T-helper 2 cell (primary cell): Measurements from ENCODE around the gene COL10A1.
"Not testable (repeated sequence)": the region's sequence is repeated elsewhere in the genome, so short reads cannot be mapped to it uniquely, and the experiment has no call there.

Source experiments
- DNase-seq, 5 experiments: peaks; one replicate each; pipeline versions ENCODE4 v3.0.0 to v3.0.0-alpha.2; 2012 to 2022

The COL10A1 gene

GRCh38 chr6:116120430-116120829 is 5.5 kb downstream of the COL10A1 start:
- DNase-seq, result no peak

GRCh38 chr6:116118608-116119007 is 7.3 kb downstream of the COL10A1 start:
- DNase-seq, result no peak

GRCh38 chr6:116115781-116116180 is 10.2 kb downstream of the COL10A1 start:
- DNase-seq, result no peak

GRCh38 chr6:116113386-116113785 is 12.5 kb downstream of the COL10A1 start:
- DNase-seq, result no peak

- DNase-seq, result peak in 1 of 5 experiments; percentile 53
Measured at GRCh38 chr6:116111552-116112528, 14.1 kb downstream of the COL10A1 start.

- no peak for DNase-seq
Measured at GRCh38 chr6:116108836-116109235, 17.1 kb downstream of the COL10A1 start.

- DNase-seq, result no peak
Measured at GRCh38 chr6:116106146-116106545, 19.8 kb downstream of the COL10A1 start.

GRCh38 chr6:116105247-116105646 is 20.7 kb downstream of the COL10A1 start:
- no peak for DNase-seq

- DNase-seq, result no peak
Measured at GRCh38 chr6:116104636-116105035, 21.3 kb downstream of the COL10A1 start.

GRCh38 chr6:116102873-116103272 is 23.1 kb downstream of the COL10A1 start:
- no peak for DNase-seq

- DNase-seq, result no peak
Measured at GRCh38 chr6:116101790-116102189, 24.1 kb downstream of the COL10A1 start.

- DNase-seq, result no peak
Measured at GRCh38 chr6:116101302-116101718, 24.6 kb downstream of the COL10A1 start.

GRCh38 chr6:116100419-116101301 is 25.3 kb downstream of the COL10A1 start, which contains the start of gene NT5DC1:
Gene NT5DC1 (plus strand): TSS chr6:116100853. CDS start chr6:116100931, 78 bp downstream.
- peak; percentile 66 to 93 (median 77) for DNase-seq

GRCh38 chr6:116099036-116099435 is 26.9 kb downstream of the COL10A1 start:
- DNase-seq, result no peak

GRCh38 chr6:116096979-116097816 is 28.7 kb downstream of the COL10A1 start:
- no peak for DNase-seq

GRCh38 chr6:116096048-116096759 is 29.7 kb downstream of the COL10A1 start:
- DNase-seq, result not testable (repeated sequence)

- no peak for DNase-seq
Measured at GRCh38 chr6:116094041-116094440, 31.9 kb downstream of the COL10A1 start.

GRCh38 chr6:116090251-116090650 is 35.7 kb downstream of the COL10A1 start:
- peak in 1 of 5 experiments; percentile 89 for DNase-seq

GRCh38 chr6:116088946-116089345 is 37.0 kb downstream of the COL10A1 start:
- DNase-seq, result no peak

GRCh38 chr6:116087437-116088027 is 38.4 kb downstream of the COL10A1 start:
- DNase-seq, result no peak

- no peak for DNase-seq
Measured at GRCh38 chr6:116084284-116084683, 41.6 kb downstream of the COL10A1 start.
